Measurements from ENCODE around the gene LBH. TPM values are rescaled to one million over a fixed set of nuclear protein-coding genes. Genes with fewer than 3 reads are reported as not detected.

LBH gene
- polyA plus RNA-seq, 1 of the 3 experiments (the other 2 are of a cell fraction): 22.8 TPM

- no peak for TF ChIP-seq ZBTB33 (IDR thresholded peaks at IDR 0.05; ENCODE audit: borderline replicate concordance, low read depth)
Measured at GRCh38 chr2:30261695-30262211, 30.4 kb downstream of the LBH start (continued).

GRCh38 chr2:30262716-30263309 is 31.5 kb downstream of the LBH start:
- Histone ChIP-seq H3K4me3 (ENCODE audit: low read depth in 2 of 2, low read length in 1 of 2) (no peak overlapping the region), H3F3A (replicated peaks; ENCODE audit: insufficient read depth) (peaks cover 8% of the 10 kb centered on the region), H3K27ac (ENCODE audit: low read depth in 2 of 2, low read length in 1 of 2) (no peak overlapping the region), H3K9me2 (no peaks in the 10 kb centered on the region), H3K9ac (no peak overlapping the region), H3K4me2 (no peak overlapping the region), H3K79me2 (ENCODE audit: insufficient read depth) (no peaks in the 10 kb centered on the region), H3K4me1 (ENCODE audit: control insufficient read depth in 1 of 2, insufficient read depth in 2 of 2, low read depth in 1 of 2, low read length in 1 of 2) (peaks cover 0 to 2% of the 10 kb centered on the region in 2 experiments; a peak in 1 of 4 replicates), H4K20me1 (ENCODE audit: insufficient read depth) (no peaks in the 10 kb centered on the region), H3K27me3 (ENCODE audit: insufficient read depth) (no peaks in the 10 kb centered on the region), H2AFZ (ENCODE audit: low read depth) (no peak overlapping the region), H3K9me3 (no peaks in the 10 kb centered on the region), H3K36me3 (replicated peaks in 1 of 2; ENCODE audit: control insufficient read depth in 1 of 2, insufficient read depth in 2 of 2, low read length in 1 of 2) (peaks cover 4 to 8% of the 10 kb centered on the region in 2 experiments)
- CTCF ChIA-PET: interaction anchor here (1.7 kb wide), 1 partner anchor 98 kb away, joined by 3 read pairs; no protein-coding TSS in a partner anchor
- POLR2A ChIA-PET: no interaction called here
- DNase-seq: no peak
- TF ChIP-seq EP300 (IDR thresholded peaks at IDR 0.05; ENCODE audit: borderline replicate concordance in 1 of 2, low read depth in 1 of 2, low read length in 1 of 2): no peak
- WGBS (ENCODE audit: low lambda C conversion rate): 80% methylated on average over 5 of the region's 5 CpGs

GRCh38 chr2:30264274-30264673 is 32.9 kb downstream of the LBH start:
- H3K4me1 ChIP-seq (ENCODE audit: control insufficient read depth in 1 of 2, insufficient read depth in 2 of 2, low read depth in 1 of 2, low read length in 1 of 2): peaks cover 0 to 2% of the 10 kb centered on the region in 2 experiments; a peak in 1 of 4 replicates
- H2AFZ ChIP-seq (ENCODE audit: low read depth): no peak overlapping the region
- no peaks in the 10 kb centered on the region for H3K27me3 ChIP-seq (ENCODE audit: insufficient read depth)
- H3F3A ChIP-seq (replicated peaks; ENCODE audit: insufficient read depth): peaks cover 8% of the 10 kb centered on the region
- no peak overlapping the region for H3K9ac ChIP-seq
- no peak overlapping the region for H3K4me3 ChIP-seq (ENCODE audit: low read depth in 2 of 2, low read length in 1 of 2)
- 79% methylated on average over 3 of the region's 3 CpGs for WGBS (ENCODE audit: low lambda C conversion rate)
- no peaks in the 10 kb centered on the region for H3K9me2 ChIP-seq
- ChIA-PET POLR2A (no interaction called here), CTCF (interaction anchor here (0.7 kb wide), 1 partner anchor 100 kb away, joined by 3 read pairs; no protein-coding TSS in a partner anchor)
- DNase-seq: no peak
- no peaks in the 10 kb centered on the region for H3K36me3 ChIP-seq (replicated peaks in 1 of 2; ENCODE audit: control insufficient read depth in 1 of 2, insufficient read depth in 2 of 2, low read length in 1 of 2)
- no peaks in the 10 kb centered on the region for H4K20me1 ChIP-seq (ENCODE audit: insufficient read depth)
- H3K9me3 ChIP-seq: no peaks in the 10 kb centered on the region
- no peak overlapping the region for H3K4me2 ChIP-seq
- no peaks in the 10 kb centered on the region for H3K79me2 ChIP-seq (ENCODE audit: insufficient read depth)
- no peak overlapping the region for H3K27ac ChIP-seq (ENCODE audit: low read depth in 2 of 2, low read length in 1 of 2)
- TF ChIP-seq TCF12 (IDR thresholded peaks at IDR 0.05) (no peak), RXRA (IDR thresholded peaks at IDR 0.05; ENCODE audit: borderline replicate concordance, low read depth) (no peak), SMC3 (IDR thresholded peaks at IDR 0.05; ENCODE audit: low read depth, low read length) (no peak), REST (IDR thresholded peaks at IDR 0.05; ENCODE audit: low read depth, low read length) (no peak), IRF3 (IDR thresholded peaks at IDR 0.05; ENCODE audit: low read depth, low read length) (no peak), FOSL2 (IDR thresholded peaks at IDR 0.05; ENCODE audit: borderline replicate concordance, low read depth) (no peak), ZBTB33 (IDR thresholded peaks at IDR 0.05; ENCODE audit: borderline replicate concordance, low read depth) (no peak), NFIC (IDR thresholded peaks at IDR 0.05; ENCODE audit: borderline replicate concordance) (no peak), JUND (IDR thresholded peaks at IDR 0.05) (no peak), EZH2phosphoT487 (IDR thresholded peaks at IDR 0.05; ENCODE audit: borderline replicate concordance, low read depth) (no peak), RCOR1 (IDR thresholded peaks at IDR 0.05; ENCODE audit: low read length) (no peak), YY1 (IDR thresholded peaks at IDR 0.05; ENCODE audit: low read depth) (no peak), TEAD4 (IDR thresholded peaks at IDR 0.05; ENCODE audit: borderline replicate concordance, insufficient read depth) (no peak), CHD2 (IDR thresholded peaks at IDR 0.05; ENCODE audit: low read length, partially characterized antibody) (no peak), EP300 (IDR thresholded peaks at IDR 0.05; ENCODE audit: borderline replicate concordance in 1 of 2, low read depth in 1 of 2, low read length in 1 of 2) (no peak)

Measured in SK-N-SH (cell line).